ENCODE results near the gene MYO6. TPM values are rescaled to one million over a fixed set of nuclear protein-coding genes. Genes with fewer than 3 reads are reported as not detected.

MYO6 gene
- total RNA-seq, 3 donors from 2014 or later (not counting 1 experiment from before 2014, with no cell fraction given), result 3.7 to 9.2 (median 6.6) TPM

DNA sequence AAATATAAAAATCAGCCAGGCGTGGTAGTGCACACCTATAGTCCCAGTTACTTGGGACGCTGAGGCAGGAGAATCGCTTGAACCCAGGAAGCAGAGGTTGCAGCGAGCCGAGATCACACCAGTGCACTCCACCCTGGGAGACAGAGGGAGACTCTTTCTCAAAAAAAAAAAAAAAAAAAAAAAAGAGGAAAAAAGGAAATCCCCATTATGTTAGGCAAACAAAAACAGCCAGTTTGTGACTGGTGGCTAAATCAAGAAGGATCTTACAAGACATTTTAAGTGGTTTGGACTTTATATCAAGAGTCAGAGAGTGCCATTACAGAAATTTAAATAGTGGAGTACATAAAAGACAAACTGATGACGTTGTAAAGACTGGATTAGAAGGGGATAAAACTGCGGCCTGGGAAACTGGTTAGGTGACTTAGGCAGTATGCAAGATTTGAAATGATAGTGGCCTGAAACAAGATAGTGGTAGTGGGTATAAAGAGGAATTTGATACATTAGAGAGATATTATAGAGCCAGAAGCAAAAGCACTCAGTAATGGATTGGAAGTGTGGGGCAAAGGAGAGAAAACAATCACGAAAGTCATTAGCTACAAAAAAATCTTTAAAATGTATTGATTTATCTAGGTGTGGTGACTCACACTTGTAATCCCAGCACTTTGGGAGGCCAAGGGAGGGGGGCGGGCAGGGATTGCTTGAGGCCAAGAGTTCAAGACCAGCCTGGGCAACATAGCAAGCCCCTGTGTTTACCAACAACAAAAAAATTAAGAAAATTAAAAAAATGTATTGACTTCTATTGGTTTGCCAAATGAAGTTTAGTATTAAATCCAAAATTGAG, 1.7 kb upstream of the MYO6 start:
- H3K4me3 Mint-ChIP-seq, result peak overlapping the region; percentile 38
- WGBS (ENCODE audit: insufficient coverage), result 93% methylated on average over 7 of the region's 9 CpGs
- peaks cover 8% of the 10 kb centered on the region for H3K4me1 ChIP-seq (ENCODE audit: control insufficient read depth, insufficient read depth, low read length)
- ATAC-seq (no peak), DNase-seq (no peak)
- intact Hi-C loops (cut with micrococcal nuclease), result no loop called here
- H3K27me3 ChIP-seq (ENCODE audit: control insufficient read depth, insufficient read depth, low read length), result peaks cover 4% of the 10 kb centered on the region
- no peak overlapping the region for H3K27ac Mint-ChIP-seq
- TF ChIP-seq, protein P1, sequence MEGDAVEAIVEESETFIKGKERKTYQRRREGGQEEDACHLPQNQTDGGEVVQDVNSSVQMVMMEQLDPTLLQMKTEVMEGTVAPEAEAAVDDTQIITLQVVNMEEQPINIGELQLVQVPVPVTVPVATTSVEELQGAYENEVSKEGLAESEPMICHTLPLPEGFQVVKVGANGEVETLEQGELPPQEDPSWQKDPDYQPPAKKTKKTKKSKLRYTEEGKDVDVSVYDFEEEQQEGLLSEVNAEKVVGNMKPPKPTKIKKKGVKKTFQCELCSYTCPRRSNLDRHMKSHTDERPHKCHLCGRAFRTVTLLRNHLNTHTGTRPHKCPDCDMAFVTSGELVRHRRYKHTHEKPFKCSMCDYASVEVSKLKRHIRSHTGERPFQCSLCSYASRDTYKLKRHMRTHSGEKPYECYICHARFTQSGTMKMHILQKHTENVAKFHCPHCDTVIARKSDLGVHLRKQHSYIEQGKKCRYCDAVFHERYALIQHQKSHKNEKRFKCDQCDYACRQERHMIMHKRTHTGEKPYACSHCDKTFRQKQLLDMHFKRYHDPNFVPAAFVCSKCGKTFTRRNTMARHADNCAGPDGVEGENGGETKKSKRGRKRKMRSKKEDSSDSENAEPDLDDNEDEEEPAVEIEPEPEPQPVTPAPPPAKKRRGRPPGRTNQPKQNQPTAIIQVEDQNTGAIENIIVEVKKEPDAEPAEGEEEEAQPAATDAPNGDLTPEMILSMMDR (IDR thresholded peaks at IDR 0.05), result no peak
- no peak overlapping the region for H3K27ac ChIP-seq (ENCODE audit: low read length)
- peaks cover 7% of the 10 kb centered on the region for H3K36me3 Mint-ChIP-seq
- H3K9me3 Mint-ChIP-seq, result no peaks in the 10 kb centered on the region
- no peak overlapping the region for H3K4me3 ChIP-seq (ENCODE audit: low read length)
- no peaks in the 10 kb centered on the region for H3K36me3 ChIP-seq (ENCODE audit: control insufficient read depth, insufficient read depth, low read length)
- H3K27me3 Mint-ChIP-seq (ENCODE audit: low read depth in 2 of 2), result peaks cover 30 to 32% of the 10 kb centered on the region in 2 donors
- no peaks in the 10 kb centered on the region for H3K9me3 ChIP-seq (ENCODE audit: control insufficient read depth, insufficient read depth, low read length)
- peaks cover 6 to 15% of the 10 kb centered on the region in 2 donors for H3K4me1 Mint-ChIP-seq

GRCh38 chr6:75748003-75748742, 866 bp upstream of the MYO6 start:
- no peaks in the 10 kb centered on the region for H3K9me3 ChIP-seq (ENCODE audit: control insufficient read depth, insufficient read depth, low read length)
- H3K4me1 ChIP-seq (ENCODE audit: control insufficient read depth, insufficient read depth, low read length), result peaks cover 8% of the 10 kb centered on the region
- no peak overlapping the region for H3K27ac ChIP-seq (ENCODE audit: low read length)
- Mint-ChIP-seq H3K27me3 (ENCODE audit: low read depth in 2 of 2) (peaks cover 30% of the 10 kb centered on the region in 2 donors), H3K4me1 (peaks cover 6 to 15% of the 10 kb centered on the region in 2 donors), H3K36me3 (peaks cover 7% of the 10 kb centered on the region), H3K4me3 (peak overlapping the region; percentile 85), H3K9me3 (no peaks in the 10 kb centered on the region), H3K27ac (peak overlapping the region in 1 of 2 donors; percentile 86)
- H3K36me3 ChIP-seq (ENCODE audit: control insufficient read depth, insufficient read depth, low read length), result no peaks in the 10 kb centered on the region
- intact Hi-C loops (cut with micrococcal nuclease), result no loop called here
- WGBS (ENCODE audit: insufficient coverage), result 5% methylated on average over 16 of the region's 17 CpGs
- ATAC-seq (no peak), DNase-seq (no peak)
- H3K27me3 ChIP-seq (ENCODE audit: control insufficient read depth, insufficient read depth, low read length), result peaks cover 4% of the 10 kb centered on the region
- peak overlapping the region; percentile 68 for H3K4me3 ChIP-seq (ENCODE audit: low read length)
- TF ChIP-seq, protein P1 (IDR thresholded peaks at IDR 0.05), result no peak

DNA sequence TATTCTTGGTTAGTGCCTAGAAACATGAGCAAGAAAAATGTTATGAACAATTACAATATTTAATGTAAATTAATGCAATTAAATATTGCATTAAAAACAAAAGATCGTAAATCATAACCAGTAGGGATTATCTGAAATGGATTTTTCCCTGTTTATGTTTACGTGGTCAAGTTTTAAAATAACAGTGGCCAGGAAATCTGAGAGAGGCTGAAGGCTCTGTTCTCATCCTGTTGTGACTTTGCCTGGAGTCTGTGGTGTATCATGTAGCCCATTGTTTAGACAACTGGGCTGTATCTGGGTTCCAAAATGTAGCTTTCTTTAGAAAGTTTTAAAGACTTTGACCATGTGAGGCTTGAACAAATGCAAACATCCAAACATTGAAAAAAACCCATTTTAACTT, 2.4 kb downstream of the MYO6 start:
- Mint-ChIP-seq H3K27ac (no peak overlapping the region), H3K4me1 (peaks cover 6 to 15% of the 10 kb centered on the region in 2 donors), H3K4me3 (no peak overlapping the region), H3K9me3 (no peaks in the 10 kb centered on the region), H3K27me3 (ENCODE audit: low read depth in 2 of 2) (peaks cover 2 to 15% of the 10 kb centered on the region in 2 donors), H3K36me3 (peaks cover 7% of the 10 kb centered on the region)
- no peak for ATAC-seq
- Histone ChIP-seq H3K4me1 (ENCODE audit: control insufficient read depth, insufficient read depth, low read length) (peaks cover 8% of the 10 kb centered on the region), H3K27ac (ENCODE audit: low read length) (no peak overlapping the region), H3K27me3 (ENCODE audit: control insufficient read depth, insufficient read depth, low read length) (peaks cover 4% of the 10 kb centered on the region), H3K36me3 (ENCODE audit: control insufficient read depth, insufficient read depth, low read length) (no peaks in the 10 kb centered on the region), H3K4me3 (ENCODE audit: low read length) (no peak overlapping the region), H3K9me3 (ENCODE audit: control insufficient read depth, insufficient read depth, low read length) (no peaks in the 10 kb centered on the region)
- 93% methylated on average over 2 of the region's 2 CpGs for WGBS (ENCODE audit: insufficient coverage)
- intact Hi-C loops (cut with micrococcal nuclease), result no loop called here
- TF ChIP-seq, protein P1 (IDR thresholded peaks at IDR 0.05), result no peak
- no peak for DNase-seq

All from natural killer cell (primary cell).